Nephron progenitor cell (in vitro differentiated cells): ENCODE data around the gene MYL9.
A peak's percentile ranks its signal among the peaks of the same experiment; 100 is the strongest.
"Not testable (repeated sequence)": the region's sequence is repeated elsewhere in the genome, so short reads cannot be mapped to it uniquely, and the experiment has no call there.

Experiments used
- DNase-seq: peaks from one replicate; pipeline ENCODE4 v3.0.0; 2021
- H3K27ac Mint-ChIP-seq: 2 replicates; pipeline ENCODE4 v1.8.0; 2021; ENCODE audit warnings: mild to moderate bottlenecking, moderate library complexity, mixed read lengths
- H3K27me3 Mint-ChIP-seq: 2 replicates; pipeline ENCODE4 v1.8.0; 2021; ENCODE audit warnings: mild to moderate bottlenecking, low read depth, mixed read lengths; ENCODE audit not compliant: poor library complexity
- H3K36me3 Mint-ChIP-seq: 2 replicates; pipeline ENCODE4 v1.8.0; 2021; ENCODE audit warnings: low read depth, mixed read lengths
- H3K4me1 Mint-ChIP-seq: 2 replicates; pipeline ENCODE4 v1.8.0; 2021; ENCODE audit warnings: mixed read lengths
- H3K4me3 Mint-ChIP-seq: 2 replicates; pipeline ENCODE4 v1.8.0; 2021; ENCODE audit warnings: mild to moderate bottlenecking, moderate library complexity, mixed read lengths
- H3K9me3 Mint-ChIP-seq: 2 replicates; pipeline ENCODE4 v1.8.0; 2021; ENCODE audit warnings: mild to moderate bottlenecking, moderate library complexity, mixed read lengths
- TF ChIP-seq, protein P1 (sequence below): fragments of 200-600 bp; sonication (generic); IDR thresholded peaks from 2 replicates; pipeline ENCODE4 v1.5.0; 2021; ENCODE audit warnings: antibody characterized with exemption

MYL9 gene

DNA sequence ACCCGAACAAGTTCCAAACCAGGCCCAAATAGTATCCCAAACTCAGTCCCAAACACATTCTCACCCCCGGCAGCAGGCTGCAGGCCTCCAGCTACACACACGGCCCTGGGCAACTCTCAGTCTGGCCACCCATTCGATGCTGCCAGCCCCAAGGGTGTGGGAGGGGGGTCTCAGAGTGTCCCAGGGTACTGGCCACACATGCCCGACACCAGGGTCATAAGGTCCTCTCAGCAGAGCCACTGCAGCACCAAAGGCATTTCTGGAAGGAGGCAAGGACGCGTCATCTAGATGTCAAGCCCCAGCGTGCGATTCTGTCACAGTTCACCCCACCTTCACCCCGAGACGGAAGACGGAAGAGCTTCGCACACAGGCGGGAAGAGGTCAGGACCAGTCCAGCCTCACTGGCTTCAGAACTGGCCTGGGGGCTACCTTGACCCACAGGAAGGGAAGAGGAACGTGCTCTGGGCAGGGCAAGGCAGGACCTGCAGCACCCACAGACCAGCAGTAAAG, 9.5 kb downstream of the MYL9 start:
- no peak for DNase-seq
- H3K4me3 Mint-ChIP-seq, result peak overlapping the region; percentile 16
- H3K27ac Mint-ChIP-seq, result peak overlapping the region; percentile 81
- H3K36me3 Mint-ChIP-seq, result no peaks in the 10 kb centered on the region
- H3K9me3 Mint-ChIP-seq, result no peaks in the 10 kb centered on the region
- H3K27me3 Mint-ChIP-seq, result peaks cover 8% of the 10 kb centered on the region
- TF ChIP-seq, protein P1, sequence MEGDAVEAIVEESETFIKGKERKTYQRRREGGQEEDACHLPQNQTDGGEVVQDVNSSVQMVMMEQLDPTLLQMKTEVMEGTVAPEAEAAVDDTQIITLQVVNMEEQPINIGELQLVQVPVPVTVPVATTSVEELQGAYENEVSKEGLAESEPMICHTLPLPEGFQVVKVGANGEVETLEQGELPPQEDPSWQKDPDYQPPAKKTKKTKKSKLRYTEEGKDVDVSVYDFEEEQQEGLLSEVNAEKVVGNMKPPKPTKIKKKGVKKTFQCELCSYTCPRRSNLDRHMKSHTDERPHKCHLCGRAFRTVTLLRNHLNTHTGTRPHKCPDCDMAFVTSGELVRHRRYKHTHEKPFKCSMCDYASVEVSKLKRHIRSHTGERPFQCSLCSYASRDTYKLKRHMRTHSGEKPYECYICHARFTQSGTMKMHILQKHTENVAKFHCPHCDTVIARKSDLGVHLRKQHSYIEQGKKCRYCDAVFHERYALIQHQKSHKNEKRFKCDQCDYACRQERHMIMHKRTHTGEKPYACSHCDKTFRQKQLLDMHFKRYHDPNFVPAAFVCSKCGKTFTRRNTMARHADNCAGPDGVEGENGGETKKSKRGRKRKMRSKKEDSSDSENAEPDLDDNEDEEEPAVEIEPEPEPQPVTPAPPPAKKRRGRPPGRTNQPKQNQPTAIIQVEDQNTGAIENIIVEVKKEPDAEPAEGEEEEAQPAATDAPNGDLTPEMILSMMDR, result no peak
- H3K4me1 Mint-ChIP-seq, result peaks cover 19% of the 10 kb centered on the region

DNA sequence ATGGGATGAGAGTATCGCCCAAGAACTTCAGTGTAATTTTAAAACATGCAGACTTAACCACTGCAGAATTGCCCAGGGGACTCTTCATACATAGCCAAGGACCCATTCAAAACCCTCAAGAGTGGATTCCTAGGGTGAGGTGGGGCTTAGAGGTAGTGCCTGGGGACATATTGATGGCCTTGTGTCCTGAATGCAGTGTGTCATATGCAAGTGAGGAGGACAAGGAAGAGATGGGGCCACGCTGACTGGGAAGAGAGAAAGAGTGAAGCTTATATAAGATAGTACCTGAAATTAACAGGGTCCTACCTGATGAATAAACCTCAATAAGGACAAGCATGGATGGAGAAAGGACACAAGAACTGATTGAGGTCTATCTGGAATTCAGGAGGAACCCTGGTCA, 13.9 kb downstream of the MYL9 start:
- no peak overlapping the region for H3K27ac Mint-ChIP-seq
- H3K4me3 Mint-ChIP-seq, result no peak overlapping the region
- H3K4me1 Mint-ChIP-seq, result peaks cover 10% of the 10 kb centered on the region

DNA sequence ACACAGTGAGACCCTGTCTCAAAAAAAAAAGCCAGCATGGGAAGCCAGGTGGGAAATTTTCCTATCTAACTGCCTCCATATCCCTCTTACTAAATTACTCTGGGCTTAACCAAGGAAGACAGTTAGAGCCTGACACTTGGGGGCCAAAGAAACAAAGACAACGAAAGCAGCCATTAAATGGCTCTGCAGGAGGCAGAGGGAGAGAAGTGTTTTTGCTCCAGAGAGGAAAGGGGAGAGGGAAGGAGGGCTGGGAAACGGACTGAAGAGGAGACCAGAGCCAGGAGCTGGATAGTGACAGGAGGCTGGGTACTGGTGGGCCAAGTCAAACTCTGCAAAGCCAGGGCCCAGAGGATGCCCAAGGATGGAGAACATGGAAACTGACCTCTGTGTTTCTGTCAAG, 21.4 kb downstream of the MYL9 start:
- no peak overlapping the region for H3K4me3 Mint-ChIP-seq
- TF ChIP-seq, protein P1, result no peak
- DNase-seq, result no peak
- no peaks in the 10 kb centered on the region for H3K4me1 Mint-ChIP-seq
- H3K27ac Mint-ChIP-seq, result no peak overlapping the region
- peaks cover 31% of the 10 kb centered on the region for H3K36me3 Mint-ChIP-seq
- peaks cover 3% of the 10 kb centered on the region for H3K27me3 Mint-ChIP-seq
- H3K9me3 Mint-ChIP-seq, result peaks cover 26% of the 10 kb centered on the region

More for the DNA sequence above, 13.9 kb downstream of the MYL9 start:
- Mint-ChIP-seq H3K27me3 (peaks cover 6% of the 10 kb centered on the region), H3K9me3 (no peaks in the 10 kb centered on the region), H3K36me3 (no peaks in the 10 kb centered on the region)
- TF ChIP-seq, protein P1, result no peak
- no peak for DNase-seq

DNA sequence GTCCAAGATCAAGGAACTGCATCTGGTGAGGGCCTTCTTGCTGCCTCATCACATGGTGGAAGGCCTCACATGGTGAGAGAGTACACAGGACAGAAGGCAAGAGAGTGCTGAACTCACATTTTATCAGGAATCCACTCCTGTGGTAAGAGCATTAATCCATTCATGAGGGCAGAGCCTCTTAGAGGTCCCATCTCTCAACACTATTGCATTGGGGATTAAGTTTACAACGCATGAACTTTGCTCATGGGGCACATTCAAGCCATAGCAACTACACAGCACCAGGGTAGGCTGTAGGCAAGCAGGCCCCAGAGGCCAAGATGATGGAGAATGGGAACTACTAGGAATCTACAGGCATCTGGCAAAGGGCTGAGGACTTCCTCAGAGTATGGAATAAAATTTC, 22.1 kb downstream of the MYL9 start:
- H3K4me3 Mint-ChIP-seq, result no peak overlapping the region
- TF ChIP-seq, protein P1, result no peak
- H3K4me1 Mint-ChIP-seq, result no peaks in the 10 kb centered on the region
- no peak overlapping the region for H3K27ac Mint-ChIP-seq
- peaks cover 31% of the 10 kb centered on the region for H3K36me3 Mint-ChIP-seq
- peaks cover 3% of the 10 kb centered on the region for H3K27me3 Mint-ChIP-seq
- no peak for DNase-seq
- H3K9me3 Mint-ChIP-seq, result peaks cover 26% of the 10 kb centered on the region

DNA sequence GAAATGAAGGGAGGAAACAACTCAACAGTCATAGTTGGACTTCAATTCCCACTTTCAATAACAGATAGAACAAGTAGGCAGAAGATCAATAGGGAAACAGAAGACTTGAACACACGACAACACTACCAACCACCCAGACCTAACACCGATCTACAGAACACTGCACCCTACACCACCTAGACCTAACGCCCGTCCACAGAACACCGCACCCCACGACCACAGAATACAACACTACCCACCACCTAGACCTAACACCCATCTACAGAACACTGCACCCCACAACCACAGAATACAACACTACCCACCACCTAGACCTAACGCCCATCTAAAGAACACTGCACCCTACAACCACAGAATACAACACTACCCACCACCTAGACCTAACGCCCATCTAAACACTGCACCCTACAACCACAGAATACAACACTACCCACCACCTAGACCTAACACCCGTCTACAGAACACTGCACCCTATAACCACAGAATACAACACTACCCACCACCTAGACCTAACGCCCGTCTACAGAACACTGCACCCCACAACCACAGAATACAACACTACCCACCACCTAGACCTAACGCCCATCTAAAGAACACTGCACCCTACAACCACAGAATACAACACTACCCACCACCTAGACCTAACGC, 22.9 kb downstream of the MYL9 start:
- peaks cover 26% of the 10 kb centered on the region for H3K9me3 Mint-ChIP-seq
- H3K36me3 Mint-ChIP-seq, result peaks cover 31% of the 10 kb centered on the region
- not testable (repeated sequence) for H3K4me1 Mint-ChIP-seq, DNase-seq, H3K4me3 Mint-ChIP-seq, H3K27ac Mint-ChIP-seq, H3K27me3 Mint-ChIP-seq

DNA sequence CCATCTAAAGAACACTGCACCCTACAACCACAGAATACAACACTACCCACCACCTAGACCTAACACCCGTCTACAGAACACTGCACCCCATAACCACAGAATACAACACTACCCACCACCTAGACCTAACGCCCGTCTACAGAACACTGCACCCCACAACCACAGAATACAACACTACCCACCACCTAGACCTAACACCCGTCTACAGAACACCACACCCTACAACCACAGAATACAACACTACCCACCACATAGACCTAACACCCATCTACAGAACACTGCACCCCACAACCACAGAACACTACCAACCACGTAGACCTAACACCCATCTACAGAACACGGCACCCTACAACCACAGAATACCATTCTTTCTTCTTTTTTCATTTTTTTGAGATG, 23.4 kb downstream of the MYL9 start:
- DNase-seq, H3K27me3 Mint-ChIP-seq, H3K4me1 Mint-ChIP-seq, H3K4me3 Mint-ChIP-seq, H3K27ac Mint-ChIP-seq: not testable (repeated sequence)
- Mint-ChIP-seq H3K9me3 (peaks cover 26% of the 10 kb centered on the region), H3K36me3 (peaks cover 31% of the 10 kb centered on the region)

DNA sequence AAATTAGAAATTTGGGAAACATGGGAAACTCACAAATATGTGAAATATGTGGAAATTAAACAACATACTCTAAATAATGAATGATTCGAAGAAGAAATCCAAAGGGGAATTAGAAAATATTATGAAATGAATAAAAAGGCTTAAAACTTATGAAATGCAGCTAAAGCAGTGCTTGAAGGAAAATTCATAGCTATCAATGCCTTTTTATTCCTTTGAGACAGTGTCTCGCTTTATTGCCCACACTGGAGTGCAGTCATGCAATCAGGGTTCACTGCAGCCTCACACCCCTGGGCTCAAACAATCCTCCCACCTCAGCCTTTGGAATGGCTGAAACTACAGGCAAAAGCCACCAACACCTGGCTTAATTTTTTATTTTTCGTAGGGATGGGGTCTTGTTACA, 24.2 kb downstream of the MYL9 start:
- peaks cover 26% of the 10 kb centered on the region for H3K9me3 Mint-ChIP-seq
- no peak for DNase-seq
- peaks cover 13% of the 10 kb centered on the region for H3K4me1 Mint-ChIP-seq
- no peak overlapping the region for H3K27ac Mint-ChIP-seq
- TF ChIP-seq, protein P1, result no peak
- H3K27me3 Mint-ChIP-seq, result peaks cover 3% of the 10 kb centered on the region
- H3K4me3 Mint-ChIP-seq, result no peak overlapping the region
- peaks cover 31% of the 10 kb centered on the region for H3K36me3 Mint-ChIP-seq
